Thyroid gland (tissue), 4 donors: ENCODE data around the gene PRSS38.

ENCODE experiments used
- POLR2A ChIP-seq, 2 donors: fragments of 450-650 bp; IDR thresholded peaks; one replicate each; pipeline ENCODE4 v1.6.1; 2017; ENCODE audit warnings: antibody characterized with exemption in 2 of 2, mild to moderate bottlenecking in 2 of 2, moderate library complexity in 1 of 2
- TF ChIP-seq, protein P1 (sequence below), 6 experiments: fragments of 200-600 bp in 3 of 6; fragments of 450-650 bp in 3 of 6; sonication (generic) in 3 of 6; IDR thresholded peaks; one replicate each; pipeline ENCODE4 v1.5.1; 2016 to 2019; ENCODE audit warnings: antibody characterized with exemption in 6 of 6, mild to moderate bottlenecking in 2 of 6, inconsistent platforms in 1 of 6, moderate library complexity in 1 of 6

DNA sequence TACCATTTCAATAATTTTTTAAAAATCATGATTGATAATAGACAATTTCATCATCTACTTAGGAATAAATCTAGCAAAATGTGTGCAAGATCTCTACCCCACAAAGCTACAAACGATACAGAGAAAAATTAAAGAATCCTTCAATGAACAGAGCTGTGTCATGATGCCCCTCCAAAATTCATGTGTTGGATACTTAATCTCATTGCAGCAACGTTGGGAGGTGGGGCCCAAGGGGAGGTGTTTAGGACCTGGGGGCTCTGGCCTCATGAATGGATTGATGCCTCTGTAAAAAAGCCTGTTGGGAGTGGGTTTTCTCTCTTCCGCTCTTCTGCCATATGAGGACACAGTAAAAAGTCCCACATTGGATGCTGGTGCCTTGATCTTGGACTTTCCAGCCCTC is 54.9 kb downstream of the PRSS38 start:
- TF ChIP-seq, protein P1, sequence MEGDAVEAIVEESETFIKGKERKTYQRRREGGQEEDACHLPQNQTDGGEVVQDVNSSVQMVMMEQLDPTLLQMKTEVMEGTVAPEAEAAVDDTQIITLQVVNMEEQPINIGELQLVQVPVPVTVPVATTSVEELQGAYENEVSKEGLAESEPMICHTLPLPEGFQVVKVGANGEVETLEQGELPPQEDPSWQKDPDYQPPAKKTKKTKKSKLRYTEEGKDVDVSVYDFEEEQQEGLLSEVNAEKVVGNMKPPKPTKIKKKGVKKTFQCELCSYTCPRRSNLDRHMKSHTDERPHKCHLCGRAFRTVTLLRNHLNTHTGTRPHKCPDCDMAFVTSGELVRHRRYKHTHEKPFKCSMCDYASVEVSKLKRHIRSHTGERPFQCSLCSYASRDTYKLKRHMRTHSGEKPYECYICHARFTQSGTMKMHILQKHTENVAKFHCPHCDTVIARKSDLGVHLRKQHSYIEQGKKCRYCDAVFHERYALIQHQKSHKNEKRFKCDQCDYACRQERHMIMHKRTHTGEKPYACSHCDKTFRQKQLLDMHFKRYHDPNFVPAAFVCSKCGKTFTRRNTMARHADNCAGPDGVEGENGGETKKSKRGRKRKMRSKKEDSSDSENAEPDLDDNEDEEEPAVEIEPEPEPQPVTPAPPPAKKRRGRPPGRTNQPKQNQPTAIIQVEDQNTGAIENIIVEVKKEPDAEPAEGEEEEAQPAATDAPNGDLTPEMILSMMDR (IDR thresholded peaks at IDR 0.05): no peak
- TF ChIP-seq POLR2A (IDR thresholded peaks at IDR 0.05): no peak
